ENCODE measurements around the gene KCMF1.

KCMF1 gene

GRCh38 chr2:84963692-84964405 lies 7.1 kb upstream of the KCMF1 start:
- H3K36me3 Mint-ChIP-seq (ENCODE audit: low read depth), result peaks cover 44% of the 10 kb centered on the region
- no peaks in the 10 kb centered on the region for H3K27me3 Mint-ChIP-seq (ENCODE audit: low read depth)
- H3K9me3 Mint-ChIP-seq, result no peaks in the 10 kb centered on the region
- no peak overlapping the region for H3K4me3 Mint-ChIP-seq
- H3K27ac Mint-ChIP-seq, result peak overlapping the region; percentile 4
- H3K4me1 Mint-ChIP-seq (ENCODE audit: low read depth), result peaks cover 33% of the 10 kb centered on the region

GRCh38 chr2:84964406-84965191 lies 6.4 kb upstream of the KCMF1 start:
- Mint-ChIP-seq H3K27ac (no peak overlapping the region), H3K4me1 (ENCODE audit: low read depth) (peaks cover 34% of the 10 kb centered on the region), H3K4me3 (no peak overlapping the region)

GRCh38 chr2:84965192-84965516 lies 5.8 kb upstream of the KCMF1 start:
- Mint-ChIP-seq H3K9me3 (no peaks in the 10 kb centered on the region), H3K36me3 (ENCODE audit: low read depth) (peaks cover 51% of the 10 kb centered on the region), H3K4me3 (no peak overlapping the region), H3K27ac (no peak overlapping the region), H3K4me1 (ENCODE audit: low read depth) (peaks cover 34% of the 10 kb centered on the region), H3K27me3 (ENCODE audit: low read depth) (no peaks in the 10 kb centered on the region)

More at GRCh38 chr2:84964406-84965191, 6.4 kb upstream of the KCMF1 start:
- peaks cover 47% of the 10 kb centered on the region for H3K36me3 Mint-ChIP-seq (ENCODE audit: low read depth)
- no peaks in the 10 kb centered on the region for H3K27me3 Mint-ChIP-seq (ENCODE audit: low read depth)
- H3K9me3 Mint-ChIP-seq, result no peaks in the 10 kb centered on the region

GRCh38 chr2:84965827-84966226 lies 5.1 kb upstream of the KCMF1 start:
- no peak overlapping the region for H3K4me3 Mint-ChIP-seq
- peaks cover 34% of the 10 kb centered on the region for H3K4me1 Mint-ChIP-seq (ENCODE audit: low read depth)
- H3K9me3 Mint-ChIP-seq, result no peaks in the 10 kb centered on the region
- no peaks in the 10 kb centered on the region for H3K27me3 Mint-ChIP-seq (ENCODE audit: low read depth)
- no peak overlapping the region for H3K27ac Mint-ChIP-seq
- H3K36me3 Mint-ChIP-seq (ENCODE audit: low read depth), result peaks cover 51% of the 10 kb centered on the region

GRCh38 chr2:84966731-84967130 lies 4.2 kb upstream of the KCMF1 start:
- no peaks in the 10 kb centered on the region for H3K9me3 Mint-ChIP-seq
- H3K4me1 Mint-ChIP-seq (ENCODE audit: low read depth), result peaks cover 34% of the 10 kb centered on the region
- peak overlapping the region; percentile 4 for H3K27ac Mint-ChIP-seq
- peak overlapping the region; percentile 32 for H3K4me3 Mint-ChIP-seq
- no peaks in the 10 kb centered on the region for H3K27me3 Mint-ChIP-seq (ENCODE audit: low read depth)
- H3K36me3 Mint-ChIP-seq (ENCODE audit: low read depth), result peaks cover 44% of the 10 kb centered on the region

- H3K36me3 Mint-ChIP-seq (ENCODE audit: low read depth), result peaks cover 32% of the 10 kb centered on the region
- H3K27ac Mint-ChIP-seq, result peak overlapping the region; percentile 100
- no peaks in the 10 kb centered on the region for H3K9me3 Mint-ChIP-seq
- no peaks in the 10 kb centered on the region for H3K27me3 Mint-ChIP-seq (ENCODE audit: low read depth)
- H3K4me3 Mint-ChIP-seq, result peak overlapping the region; percentile 100
- H3K4me1 Mint-ChIP-seq (ENCODE audit: low read depth), result peaks cover 33% of the 10 kb centered on the region
These were observed 1.3 kb upstream of the KCMF1 start for GRCh38 chr2:84969511-84970209.

- no peaks in the 10 kb centered on the region for H3K27me3 Mint-ChIP-seq (ENCODE audit: low read depth)
- H3K9me3 Mint-ChIP-seq, result no peaks in the 10 kb centered on the region
- H3K27ac Mint-ChIP-seq, result peak overlapping the region; percentile 100
- peak overlapping the region; percentile 100 for H3K4me3 Mint-ChIP-seq
- H3K4me1 Mint-ChIP-seq (ENCODE audit: low read depth), result peaks cover 31% of the 10 kb centered on the region
- H3K36me3 Mint-ChIP-seq (ENCODE audit: low read depth), result peaks cover 26% of the 10 kb centered on the region
These were observed 622 bp upstream of the KCMF1 start for GRCh38 chr2:84970210-84970867.

GRCh38 chr2:84971510-84972206 lies 697 bp downstream of the KCMF1 start:
- no peaks in the 10 kb centered on the region for H3K27me3 Mint-ChIP-seq (ENCODE audit: low read depth)

GRCh38 chr2:84972207-84972783 lies 1.3 kb downstream of the KCMF1 start:
- Mint-ChIP-seq H3K4me1 (ENCODE audit: low read depth) (peaks cover 39% of the 10 kb centered on the region), H3K4me3 (peak overlapping the region; percentile 96), H3K27ac (peak overlapping the region; percentile 93)

More at GRCh38 chr2:84971510-84972206, 697 bp downstream of the KCMF1 start:
- Mint-ChIP-seq H3K36me3 (ENCODE audit: low read depth) (peaks cover 23% of the 10 kb centered on the region), H3K27ac (peak overlapping the region; percentile 93), H3K4me3 (peak overlapping the region; percentile 96), H3K9me3 (no peaks in the 10 kb centered on the region), H3K4me1 (ENCODE audit: low read depth) (peaks cover 36% of the 10 kb centered on the region)

GRCh38 chr2:84972932-84973331 lies 2.0 kb downstream of the KCMF1 start:
- H3K9me3 Mint-ChIP-seq, result no peaks in the 10 kb centered on the region
- no peaks in the 10 kb centered on the region for H3K27me3 Mint-ChIP-seq (ENCODE audit: low read depth)
- peak overlapping the region; percentile 72 for H3K27ac Mint-ChIP-seq
- H3K4me3 Mint-ChIP-seq, result peak overlapping the region; percentile 96
- H3K4me1 Mint-ChIP-seq (ENCODE audit: low read depth), result peaks cover 40% of the 10 kb centered on the region
- peaks cover 27% of the 10 kb centered on the region for H3K36me3 Mint-ChIP-seq (ENCODE audit: low read depth)

More at GRCh38 chr2:84972207-84972783, 1.3 kb downstream of the KCMF1 start:
- Mint-ChIP-seq H3K27me3 (ENCODE audit: low read depth) (no peaks in the 10 kb centered on the region), H3K9me3 (no peaks in the 10 kb centered on the region), H3K36me3 (ENCODE audit: low read depth) (peaks cover 25% of the 10 kb centered on the region)

- Mint-ChIP-seq H3K9me3 (no peaks in the 10 kb centered on the region), H3K4me1 (ENCODE audit: low read depth) (peaks cover 44% of the 10 kb centered on the region), H3K27ac (no peak overlapping the region), H3K27me3 (ENCODE audit: low read depth) (no peaks in the 10 kb centered on the region), H3K4me3 (no peak overlapping the region), H3K36me3 (ENCODE audit: low read depth) (peaks cover 16% of the 10 kb centered on the region)
These were observed 9.5 kb downstream of the KCMF1 start for GRCh38 chr2:84980263-84980983.

- Mint-ChIP-seq H3K36me3 (ENCODE audit: low read depth) (peaks cover 3% of the 10 kb centered on the region), H3K27me3 (ENCODE audit: low read depth) (no peaks in the 10 kb centered on the region), H3K4me1 (ENCODE audit: low read depth) (peaks cover 32% of the 10 kb centered on the region), H3K4me3 (no peak overlapping the region), H3K9me3 (no peaks in the 10 kb centered on the region), H3K27ac (no peak overlapping the region)
These were observed 15.1 kb downstream of the KCMF1 start for GRCh38 chr2:84986018-84986417.

GRCh38 chr2:84989422-84989821 lies 18.5 kb downstream of the KCMF1 start:
- no peak overlapping the region for H3K4me3 Mint-ChIP-seq
- H3K36me3 Mint-ChIP-seq (ENCODE audit: low read depth), result peaks cover 1% of the 10 kb centered on the region
- H3K27ac Mint-ChIP-seq, result no peak overlapping the region
- peaks cover 25% of the 10 kb centered on the region for H3K4me1 Mint-ChIP-seq (ENCODE audit: low read depth)
- H3K9me3 Mint-ChIP-seq, result no peaks in the 10 kb centered on the region
- no peaks in the 10 kb centered on the region for H3K27me3 Mint-ChIP-seq (ENCODE audit: low read depth)
